GM21515 (cell line): Measurements from ENCODE around the gene LMTK3.

ENCODE experiments used
- ATAC-seq: cut with Tn5 transposase; IDR thresholded peaks from one replicate; pipeline ENCODE4 v1.9.1; 2021; ENCODE audit not compliant: unreplicated experiment

Gene LMTK3, protein sequence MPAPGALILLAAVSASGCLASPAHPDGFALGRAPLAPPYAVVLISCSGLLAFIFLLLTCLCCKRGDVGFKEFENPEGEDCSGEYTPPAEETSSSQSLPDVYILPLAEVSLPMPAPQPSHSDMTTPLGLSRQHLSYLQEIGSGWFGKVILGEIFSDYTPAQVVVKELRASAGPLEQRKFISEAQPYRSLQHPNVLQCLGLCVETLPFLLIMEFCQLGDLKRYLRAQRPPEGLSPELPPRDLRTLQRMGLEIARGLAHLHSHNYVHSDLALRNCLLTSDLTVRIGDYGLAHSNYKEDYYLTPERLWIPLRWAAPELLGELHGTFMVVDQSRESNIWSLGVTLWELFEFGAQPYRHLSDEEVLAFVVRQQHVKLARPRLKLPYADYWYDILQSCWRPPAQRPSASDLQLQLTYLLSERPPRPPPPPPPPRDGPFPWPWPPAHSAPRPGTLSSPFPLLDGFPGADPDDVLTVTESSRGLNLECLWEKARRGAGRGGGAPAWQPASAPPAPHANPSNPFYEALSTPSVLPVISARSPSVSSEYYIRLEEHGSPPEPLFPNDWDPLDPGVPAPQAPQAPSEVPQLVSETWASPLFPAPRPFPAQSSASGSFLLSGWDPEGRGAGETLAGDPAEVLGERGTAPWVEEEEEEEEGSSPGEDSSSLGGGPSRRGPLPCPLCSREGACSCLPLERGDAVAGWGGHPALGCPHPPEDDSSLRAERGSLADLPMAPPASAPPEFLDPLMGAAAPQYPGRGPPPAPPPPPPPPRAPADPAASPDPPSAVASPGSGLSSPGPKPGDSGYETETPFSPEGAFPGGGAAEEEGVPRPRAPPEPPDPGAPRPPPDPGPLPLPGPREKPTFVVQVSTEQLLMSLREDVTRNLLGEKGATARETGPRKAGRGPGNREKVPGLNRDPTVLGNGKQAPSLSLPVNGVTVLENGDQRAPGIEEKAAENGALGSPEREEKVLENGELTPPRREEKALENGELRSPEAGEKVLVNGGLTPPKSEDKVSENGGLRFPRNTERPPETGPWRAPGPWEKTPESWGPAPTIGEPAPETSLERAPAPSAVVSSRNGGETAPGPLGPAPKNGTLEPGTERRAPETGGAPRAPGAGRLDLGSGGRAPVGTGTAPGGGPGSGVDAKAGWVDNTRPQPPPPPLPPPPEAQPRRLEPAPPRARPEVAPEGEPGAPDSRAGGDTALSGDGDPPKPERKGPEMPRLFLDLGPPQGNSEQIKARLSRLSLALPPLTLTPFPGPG (N-terminal part only)

GRCh38 chr19:48511800-48512503, at the start of gene LMTK3:
Gene LMTK3 (minus strand): TSS chr19:48511835. CDS start chr19:48511576, 259 bp downstream.
- no peak for ATAC-seq

GRCh38 chr19:48561412-48561811, 49.8 kb upstream of the LMTK3 start:
- ATAC-seq, result no peak

DNA sequence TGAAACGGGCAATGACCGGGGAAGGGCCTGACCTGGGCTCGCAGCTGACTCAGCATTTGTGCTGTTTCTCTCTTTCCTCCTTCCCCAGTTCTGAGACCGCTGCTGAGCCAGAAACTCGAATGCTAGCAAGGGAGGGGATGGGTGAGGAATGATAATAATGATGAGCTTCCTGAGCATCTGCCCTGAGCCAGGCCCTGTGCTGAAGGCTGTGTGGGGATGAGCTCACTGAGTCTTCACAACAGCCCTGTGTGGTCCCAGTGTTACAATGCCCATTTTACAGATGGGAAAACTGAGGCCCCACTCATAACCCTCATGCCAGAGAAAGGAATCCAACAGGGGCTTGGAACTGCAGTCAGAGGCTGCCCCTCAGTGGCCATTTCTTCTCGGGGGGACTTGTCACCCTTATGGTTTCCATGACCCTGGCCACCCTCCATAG, 48.5 kb upstream of the LMTK3 start:
- no peak for ATAC-seq

DNA sequence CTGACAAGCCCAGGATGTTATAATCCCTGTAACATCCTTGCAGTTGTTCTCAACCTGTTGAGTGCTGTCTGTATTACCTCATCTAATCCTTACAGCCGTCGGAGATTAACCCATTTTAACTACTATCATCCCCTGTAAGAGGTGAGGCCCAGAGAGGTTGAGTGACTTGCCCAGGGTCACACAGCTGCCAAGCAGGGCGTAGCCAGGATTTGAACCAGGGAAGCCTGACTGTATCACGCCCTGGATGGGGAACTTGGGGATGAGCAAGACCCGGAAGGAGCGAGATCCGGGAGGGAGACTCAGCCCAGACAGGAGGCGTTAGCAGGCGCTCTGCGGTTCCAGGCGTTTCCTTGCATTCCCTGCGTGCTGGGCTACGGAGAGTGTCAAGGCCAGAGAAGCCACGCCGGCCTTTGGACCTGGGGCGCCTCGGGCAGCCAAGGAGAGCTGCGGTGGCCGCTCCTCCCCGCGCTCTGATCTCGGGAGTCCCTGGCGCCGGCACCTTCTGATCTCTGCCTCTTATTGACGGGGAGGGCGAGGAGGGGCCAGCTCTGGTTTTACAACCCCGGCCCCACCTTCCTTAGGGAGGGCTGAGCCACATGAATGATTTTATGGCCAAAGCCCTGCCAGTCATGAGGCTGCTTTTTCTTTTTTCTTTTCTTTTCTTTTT, 46.5 kb upstream of the LMTK3 start:
- no peak for ATAC-seq

DNA sequence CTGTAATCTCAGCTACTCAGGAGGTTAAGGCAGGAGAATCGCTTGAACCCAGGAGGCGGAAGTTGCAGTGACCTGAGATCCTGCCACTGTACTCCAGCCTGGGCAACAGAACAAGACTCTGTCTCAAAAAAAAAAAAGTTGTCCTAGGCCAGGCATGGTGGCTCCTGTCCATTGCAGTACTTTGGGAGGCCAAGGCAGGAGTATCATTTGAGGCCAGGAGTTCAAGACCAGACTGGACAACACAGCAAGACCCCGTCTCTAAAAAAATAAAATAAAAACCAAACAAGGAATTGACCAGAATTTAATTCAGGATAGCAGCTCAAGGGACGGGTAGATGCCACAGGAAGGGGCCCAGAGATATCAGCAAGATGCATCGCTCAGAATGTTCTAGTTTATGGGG, 45.2 kb upstream of the LMTK3 start:
- no peak for ATAC-seq

GRCh38 chr19:48556163-48556562, 44.5 kb upstream of the LMTK3 start:
- no peak for ATAC-seq

GRCh38 chr19:48554385-48555091, 42.9 kb upstream of the LMTK3 start:
- ATAC-seq, result no peak

GRCh38 chr19:48553676-48554384, 42.2 kb upstream of the LMTK3 start:
- ATAC-seq, result no peak

DNA sequence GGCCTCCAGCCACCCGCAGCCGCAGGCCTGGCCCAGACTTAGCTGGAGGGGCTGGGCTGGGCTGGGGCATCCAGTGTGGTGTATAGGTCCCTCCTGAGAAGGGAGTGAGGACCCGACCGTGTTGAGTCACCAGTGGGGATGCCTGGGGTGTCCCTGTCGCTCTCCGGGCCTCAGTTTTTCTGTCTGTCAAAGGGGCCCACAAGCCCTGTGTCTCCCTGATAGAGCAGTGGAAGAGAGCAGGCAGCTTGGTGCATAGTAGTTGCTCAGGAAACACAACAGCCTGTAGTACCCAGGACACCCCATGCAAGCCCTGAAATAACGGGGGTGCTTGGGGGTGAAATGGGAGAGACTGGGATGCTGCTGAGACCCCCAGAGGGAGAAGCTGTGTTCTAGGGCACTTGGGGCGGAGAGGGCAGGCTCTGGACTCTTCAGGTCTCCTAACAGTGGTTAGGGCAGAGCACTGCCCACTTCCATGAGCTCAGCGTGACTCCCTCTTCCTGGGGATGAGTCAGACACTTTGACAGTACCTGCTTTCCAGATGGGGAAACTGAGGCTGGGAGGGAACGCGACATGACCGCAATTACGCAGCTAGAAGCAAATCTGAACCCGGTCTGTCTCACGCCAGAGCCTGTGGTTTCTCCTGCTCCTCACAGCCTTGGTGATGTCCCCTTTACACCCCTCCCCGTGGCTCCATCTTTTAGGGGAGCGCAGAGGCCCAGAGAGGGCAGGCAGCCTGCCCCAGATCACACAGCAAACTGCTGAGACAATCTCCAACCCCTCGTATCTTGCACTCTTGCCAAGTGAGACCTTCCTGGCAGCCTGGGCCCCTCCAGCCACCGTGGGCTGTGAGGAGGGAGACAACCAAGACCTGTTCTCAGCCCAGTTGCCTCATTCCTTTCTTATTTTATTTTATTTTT, 41.0 kb upstream of the LMTK3 start:
- no peak for ATAC-seq

- ATAC-seq, result no peak
Observed at GRCh38 chr19:48551437-48552302, 40.0 kb upstream of the LMTK3 start, which contains the start of gene SULT2B1. Gene SULT2B1 (plus strand): TSS chr19:48552172. CDS start chr19:48552253, 81 bp downstream.

DNA sequence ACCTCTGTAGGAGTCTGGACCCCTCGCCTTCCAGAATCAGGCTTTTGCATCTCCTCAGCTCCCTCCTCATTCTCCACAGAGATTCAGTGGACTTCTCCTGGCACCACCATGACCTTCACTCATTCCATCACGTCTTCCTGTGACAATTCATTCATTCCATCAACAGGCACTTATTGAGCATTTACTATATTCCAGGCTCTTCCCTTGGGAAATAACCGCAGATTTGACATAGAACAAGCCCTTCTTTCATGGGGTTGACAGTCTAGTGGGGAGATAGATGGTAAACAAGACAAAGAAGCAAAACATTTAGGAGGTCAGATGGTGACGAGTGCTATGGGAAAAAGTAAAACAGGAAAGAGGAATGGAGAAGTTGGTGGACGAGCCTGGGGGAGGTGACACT, 37.7 kb upstream of the LMTK3 start:
- ATAC-seq, result no peak

DNA sequence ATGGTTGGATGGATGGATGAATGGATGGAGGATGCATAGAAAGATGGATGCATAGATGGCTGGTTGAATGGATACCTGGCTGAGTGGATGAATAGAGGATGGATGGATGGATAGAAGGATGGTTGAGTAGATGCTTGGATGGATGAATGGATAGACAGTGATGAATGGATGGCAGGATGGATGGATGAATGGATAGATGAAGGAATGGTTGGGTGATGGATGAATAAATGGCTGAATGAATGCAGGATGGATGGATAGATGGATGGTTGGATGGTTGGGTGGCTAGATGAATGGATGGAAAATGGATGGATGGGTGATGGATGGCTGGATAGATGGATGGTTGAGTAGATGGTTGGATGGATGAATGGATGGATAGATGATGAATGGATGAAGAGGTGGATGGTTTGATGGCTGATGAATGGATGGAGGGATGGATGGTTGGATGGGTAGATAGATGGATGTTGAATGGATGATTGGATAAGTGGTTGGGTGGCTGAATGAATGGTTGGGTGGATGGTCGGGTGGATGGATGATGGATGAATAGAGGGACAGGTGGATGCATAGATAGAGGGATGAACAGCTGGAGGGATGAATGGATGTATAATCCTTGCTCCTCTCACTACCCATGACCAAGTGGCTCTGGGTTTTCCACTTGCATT, 36.7 kb upstream of the LMTK3 start:
- no peak for ATAC-seq

DNA sequence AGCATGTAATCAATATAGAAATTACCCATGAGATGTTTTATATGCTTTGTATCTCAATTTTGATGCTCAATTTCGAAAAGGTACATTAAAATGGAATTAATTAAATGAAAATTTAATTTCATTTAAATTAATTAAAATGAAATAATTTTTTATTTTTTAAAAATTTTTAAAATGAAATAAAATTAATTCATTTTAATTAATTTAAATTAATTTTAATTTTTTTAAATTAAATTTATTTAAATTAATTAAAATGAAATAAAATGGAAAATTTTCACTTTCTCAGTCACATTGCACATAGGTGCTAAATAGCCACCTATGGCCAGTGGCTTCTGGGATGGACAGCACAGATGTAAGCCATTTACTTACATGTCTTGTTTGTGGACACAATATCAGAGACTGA, 36.1 kb upstream of the LMTK3 start:
- no peak for ATAC-seq

DNA sequence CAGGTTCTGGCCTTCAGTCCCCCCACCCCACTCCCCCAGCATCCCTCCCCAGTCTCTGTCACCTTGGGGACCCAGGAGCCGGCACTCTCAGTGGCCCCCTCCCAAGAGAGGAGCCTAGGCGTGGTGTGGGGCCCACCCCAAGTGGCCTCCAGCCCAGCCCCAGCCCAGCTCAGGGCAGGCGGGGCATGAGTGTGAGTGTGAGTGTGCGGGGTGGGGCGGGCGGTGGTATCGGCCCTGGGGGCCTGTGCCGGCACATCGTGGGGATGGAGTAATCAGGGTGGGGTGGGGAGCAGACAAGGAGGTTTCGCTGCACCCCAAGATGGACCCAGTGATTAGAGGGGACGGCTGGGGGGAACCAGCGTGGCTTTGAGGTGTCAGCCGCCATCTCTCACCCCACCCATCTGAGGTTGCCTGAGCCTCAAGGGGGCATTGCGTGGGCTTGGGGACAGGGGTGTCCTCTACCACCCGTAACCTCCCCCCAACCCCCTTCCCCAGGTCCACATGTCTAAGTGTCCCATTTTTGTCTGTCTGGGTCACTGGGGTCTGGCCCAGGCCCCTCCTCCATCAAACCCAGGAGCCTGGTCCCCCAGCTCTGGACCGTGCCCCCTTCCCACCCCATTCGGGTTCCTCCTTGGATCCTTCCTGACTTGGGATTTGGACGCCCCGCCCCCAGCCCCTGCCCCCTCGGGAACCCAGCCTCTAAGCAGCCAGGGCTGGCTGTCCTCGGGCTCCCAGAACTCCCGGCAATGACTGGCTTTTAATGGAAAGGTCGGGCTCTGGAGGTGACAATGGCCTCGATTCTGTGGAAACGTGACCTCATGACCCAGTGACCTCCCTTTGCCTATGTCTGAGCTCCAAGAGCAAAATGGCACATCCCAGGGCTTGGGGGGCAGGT, 33.5 kb upstream of the LMTK3 start:
- ATAC-seq, result no peak

GRCh38 chr19:48543121-48543710, 31.6 kb upstream of the LMTK3 start:
- no peak for ATAC-seq
